Measurements from ENCODE around the gene SYNPO. TPM values are rescaled to one million over a fixed set of nuclear protein-coding genes. Genes with fewer than 3 reads are reported as not detected.

SYNPO gene
- total and polyA plus RNA-seq, 7 donors = 136 to 855 (median 628) TPM

DNA sequence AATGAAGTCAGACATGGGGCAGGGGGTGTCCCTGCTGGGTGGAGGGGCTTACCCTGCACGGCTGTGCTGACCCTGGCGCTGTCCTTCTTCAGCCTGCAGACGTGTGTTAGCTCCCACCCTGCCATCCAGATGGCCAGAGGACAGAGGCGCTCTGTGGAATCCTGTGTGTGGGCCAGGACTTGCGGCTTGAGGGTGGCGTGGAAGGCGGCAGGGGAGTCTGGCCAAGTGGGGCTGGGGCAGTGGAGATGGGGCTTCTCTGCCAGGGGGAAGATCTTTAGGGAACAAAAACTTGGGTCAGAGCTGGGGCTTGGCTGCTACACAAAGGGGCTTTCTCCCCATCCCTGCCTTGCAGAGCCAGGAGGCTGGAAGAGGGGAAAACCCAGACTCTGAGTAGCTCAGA, 46.5 kb upstream of the SYNPO start:
- DNase-seq = no peak
- Histone ChIP-seq H3K27ac (peak overlapping the region; percentile 30), H3K4me1 (peaks cover 40% of the 10 kb centered on the region), H3K9me3 (no peaks in the 10 kb centered on the region), H3K36me3 (ENCODE audit: insufficient read depth in 1 of 2, low read depth in 1 of 2) (no peaks in the 10 kb centered on the region), H3K4me3 (no peak overlapping the region), H3K27me3 (ENCODE audit: insufficient read depth in 3 of 3, low read length in 2 of 3) (no peaks in the 10 kb centered on the region)
- TF ChIP-seq, protein P1, sequence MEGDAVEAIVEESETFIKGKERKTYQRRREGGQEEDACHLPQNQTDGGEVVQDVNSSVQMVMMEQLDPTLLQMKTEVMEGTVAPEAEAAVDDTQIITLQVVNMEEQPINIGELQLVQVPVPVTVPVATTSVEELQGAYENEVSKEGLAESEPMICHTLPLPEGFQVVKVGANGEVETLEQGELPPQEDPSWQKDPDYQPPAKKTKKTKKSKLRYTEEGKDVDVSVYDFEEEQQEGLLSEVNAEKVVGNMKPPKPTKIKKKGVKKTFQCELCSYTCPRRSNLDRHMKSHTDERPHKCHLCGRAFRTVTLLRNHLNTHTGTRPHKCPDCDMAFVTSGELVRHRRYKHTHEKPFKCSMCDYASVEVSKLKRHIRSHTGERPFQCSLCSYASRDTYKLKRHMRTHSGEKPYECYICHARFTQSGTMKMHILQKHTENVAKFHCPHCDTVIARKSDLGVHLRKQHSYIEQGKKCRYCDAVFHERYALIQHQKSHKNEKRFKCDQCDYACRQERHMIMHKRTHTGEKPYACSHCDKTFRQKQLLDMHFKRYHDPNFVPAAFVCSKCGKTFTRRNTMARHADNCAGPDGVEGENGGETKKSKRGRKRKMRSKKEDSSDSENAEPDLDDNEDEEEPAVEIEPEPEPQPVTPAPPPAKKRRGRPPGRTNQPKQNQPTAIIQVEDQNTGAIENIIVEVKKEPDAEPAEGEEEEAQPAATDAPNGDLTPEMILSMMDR (IDR thresholded peaks at IDR 0.05) = no peak
- 37 to 44% (median 37%) methylated on average over 7 of the region's 7 CpGs for WGBS, 3 donors
- intact Hi-C loops (cut with DNase I) = loop anchor here in 1 of 2 donors (5.0 kb wide), 1 partner anchor 53 kb away; no protein-coding TSS in a partner anchor
- no peak for ATAC-seq

DNA sequence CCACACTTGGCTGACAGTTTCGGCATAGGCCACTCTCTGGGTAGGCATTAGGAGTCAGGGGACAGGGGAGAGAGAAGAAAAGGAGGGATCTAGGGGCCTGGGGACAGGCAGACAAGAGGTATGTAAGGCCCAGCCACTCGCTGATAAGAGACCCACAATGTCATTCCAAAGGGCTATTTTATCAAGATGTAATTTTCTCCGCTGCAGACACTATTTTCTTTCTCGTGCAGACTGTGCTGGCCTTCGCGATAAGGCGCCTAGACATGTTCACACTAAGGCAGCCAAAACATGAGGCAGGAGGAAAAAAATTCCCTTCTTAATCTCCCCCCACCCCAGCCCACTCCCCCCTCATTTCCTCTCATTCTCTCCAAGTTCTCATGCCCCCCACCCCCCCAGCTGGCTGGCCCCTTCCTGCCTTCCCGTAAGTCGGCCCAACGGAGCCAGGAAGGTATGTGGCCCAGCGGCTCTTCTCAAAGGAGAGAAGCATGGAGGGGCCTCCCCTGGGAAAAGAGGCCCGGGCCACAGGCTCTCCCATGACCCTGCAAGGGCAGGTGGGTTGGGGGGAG, 44.9 kb upstream of the SYNPO start:
- 70 to 78% (median 76%) methylated on average over 11 to 12 of the region's 12 CpGs for WGBS, 3 donors
- intact Hi-C loops (cut with DNase I) = no loop called here

DNA sequence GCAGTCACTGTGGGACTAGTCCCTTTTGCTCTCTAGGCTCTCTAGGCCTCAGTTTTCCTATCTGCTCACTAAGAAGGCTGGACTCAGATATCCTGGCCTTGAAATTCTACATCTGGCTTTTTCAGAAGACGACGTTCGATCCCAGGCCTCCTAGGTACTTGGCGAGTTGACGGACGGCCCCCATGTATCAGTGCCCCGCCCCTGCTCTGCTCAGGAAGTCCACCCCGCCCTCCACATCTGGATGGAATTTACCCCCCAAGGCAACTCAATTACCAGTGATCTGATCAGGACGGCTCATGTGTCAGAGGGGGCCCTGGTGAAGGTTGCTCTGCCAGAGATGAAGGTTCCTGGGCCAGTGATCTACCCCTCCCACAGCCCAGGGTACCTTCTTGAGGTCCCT, 44.1 kb upstream of the SYNPO start:
- WGBS, 3 donors = 68 to 89% (median 81%) methylated on average over 9 of the region's 9 CpGs
- Histone ChIP-seq H3K4me1 (peaks cover 39% of the 10 kb centered on the region), H3K9me3 (no peaks in the 10 kb centered on the region), H3K27me3 (ENCODE audit: insufficient read depth in 3 of 3, low read length in 2 of 3) (no peaks in the 10 kb centered on the region), H3K4me3 (no peak overlapping the region), H3K27ac (peak overlapping the region; percentile 41), H3K36me3 (ENCODE audit: insufficient read depth in 1 of 2, low read depth in 1 of 2) (no peaks in the 10 kb centered on the region)
- intact Hi-C loops (cut with DNase I) = no loop called here
- TF ChIP-seq, protein P1 (IDR thresholded peaks at IDR 0.05) = no peak
- no peak for ATAC-seq
- no peak for DNase-seq

More for the DNA sequence above, 44.9 kb upstream of the SYNPO start:
- Histone ChIP-seq H3K27me3 (ENCODE audit: insufficient read depth in 3 of 3, low read length in 2 of 3) (no peaks in the 10 kb centered on the region), H3K4me1 (peaks cover 40% of the 10 kb centered on the region), H3K27ac (peak overlapping the region; percentile 41), H3K36me3 (ENCODE audit: insufficient read depth in 1 of 2, low read depth in 1 of 2) (no peaks in the 10 kb centered on the region), H3K9me3 (no peaks in the 10 kb centered on the region), H3K4me3 (no peak overlapping the region)
- no peak for DNase-seq
- ATAC-seq = no peak
- TF ChIP-seq, protein P1 (IDR thresholded peaks at IDR 0.05) = no peak

DNA sequence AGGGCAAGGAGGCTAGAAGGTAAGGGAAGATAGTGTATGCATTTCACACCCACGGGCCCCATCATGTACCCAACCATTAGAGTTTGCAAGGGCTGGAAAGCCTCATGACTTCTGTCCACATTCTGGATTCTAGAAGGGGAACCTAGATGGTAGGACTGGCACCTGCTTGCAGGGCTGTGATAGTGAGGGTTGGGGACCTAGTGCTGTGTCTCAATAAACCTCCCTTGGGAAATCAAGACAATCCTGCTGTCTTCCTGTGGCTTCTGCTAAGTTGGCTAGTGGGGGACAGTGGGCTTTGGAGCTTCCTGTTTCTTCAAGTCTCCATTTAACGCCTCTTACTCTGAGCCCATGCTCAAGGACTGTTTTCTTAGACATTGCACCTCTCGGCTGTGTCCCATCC, 43.6 kb upstream of the SYNPO start:
- no peaks in the 10 kb centered on the region for H3K36me3 ChIP-seq (ENCODE audit: insufficient read depth in 1 of 2, low read depth in 1 of 2)
- H3K9me3 ChIP-seq = no peaks in the 10 kb centered on the region
- H3K4me3 ChIP-seq = no peak overlapping the region
- peak overlapping the region; percentile 41 for H3K27ac ChIP-seq
- intact Hi-C loops (cut with DNase I) = no loop called here
- WGBS, 3 donors = 87 to 93% (median 92%) methylated on average over 3 of the region's 3 CpGs
- TF ChIP-seq, protein P1 (IDR thresholded peaks at IDR 0.05) = no peak
- H3K4me1 ChIP-seq = peaks cover 39% of the 10 kb centered on the region
- no peak for ATAC-seq
- H3K27me3 ChIP-seq (ENCODE audit: insufficient read depth in 3 of 3, low read length in 2 of 3) = no peaks in the 10 kb centered on the region
- DNase-seq = no peak

DNA sequence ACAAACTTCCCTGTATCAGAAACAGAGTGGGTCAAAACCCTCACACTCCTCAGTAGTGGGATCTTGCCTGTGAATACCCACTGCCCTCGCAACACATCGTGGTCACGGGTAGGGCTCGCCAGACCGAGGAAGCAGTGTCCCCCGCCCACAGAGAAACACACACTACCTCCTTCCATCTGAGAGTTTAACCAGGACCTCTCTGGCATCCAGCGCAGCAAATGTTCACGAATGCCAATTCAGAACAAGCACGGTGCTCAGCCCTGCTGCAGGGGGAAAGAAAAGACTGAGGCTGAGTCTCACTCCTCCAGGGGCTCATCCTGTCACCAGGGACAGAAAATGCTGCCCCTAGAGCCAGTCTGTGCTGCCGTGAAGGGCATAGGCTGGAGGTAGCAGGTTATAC, 42.5 kb upstream of the SYNPO start:
- WGBS, 3 donors = 63 to 74% (median 74%) methylated on average over 10 of the region's 10 CpGs
- DNase-seq (no peak), ATAC-seq (no peak)
- no peaks in the 10 kb centered on the region for H3K36me3 ChIP-seq (ENCODE audit: insufficient read depth in 1 of 2, low read depth in 1 of 2)
- intact Hi-C loops (cut with DNase I) = no loop called here
- TF ChIP-seq, protein P1 (IDR thresholded peaks at IDR 0.05) = no peak
- no peak overlapping the region for H3K4me3 ChIP-seq
- peaks cover 38% of the 10 kb centered on the region for H3K4me1 ChIP-seq
- H3K9me3 ChIP-seq = no peaks in the 10 kb centered on the region
- no peaks in the 10 kb centered on the region for H3K27me3 ChIP-seq (ENCODE audit: insufficient read depth in 3 of 3, low read length in 2 of 3)
- H3K27ac ChIP-seq = peak overlapping the region; percentile 19
